Naive B cell (primary cell): ENCODE measurements around the gene FAM13A. TPM values are rescaled to one million over a fixed set of nuclear protein-coding genes. Genes with fewer than 3 reads are reported as not detected.

Experiments used
- ATAC-seq, 2 donors: fragments of 150-1000 bp; cut with Tn5 transposase; 2 replicates each; pipeline ENCODE4 v1.10.0; 2021; ENCODE audit warnings: low read depth in 2 of 2, mild to moderate bottlenecking in 2 of 2, moderate library complexity in 2 of 2
- DNase-seq: peaks from one replicate; pipeline ENCODE4 v3.0.0; 2022
- H3K27ac Mint-ChIP-seq, 6 donors: one replicate each; pipeline ENCODE4 v1.8.0; 2020 to 2022; ENCODE audit warnings: mild to moderate bottlenecking in 6 of 6, mixed read lengths in 6 of 6, moderate library complexity in 5 of 6, inconsistent platforms in 2 of 6
- H3K27me3 Mint-ChIP-seq, 3 donors: one replicate each; pipeline ENCODE4 v1.8.0; 2021 to 2022; ENCODE audit warnings: mixed read lengths in 3 of 3, mild to moderate bottlenecking in 1 of 3
- H3K36me3 Mint-ChIP-seq, 2 donors: one replicate each; pipeline ENCODE4 v1.8.0; 2020 to 2022; ENCODE audit warnings: mixed read lengths in 2 of 2, inconsistent platforms in 1 of 2, mild to moderate bottlenecking in 1 of 2
- H3K4me1 Mint-ChIP-seq, 3 donors: one replicate each; pipeline ENCODE4 v1.8.0; 2020 to 2022; ENCODE audit warnings: mixed read lengths in 3 of 3, inconsistent platforms in 1 of 3, mild to moderate bottlenecking in 1 of 3, moderate library complexity in 1 of 3
- H3K4me3 Mint-ChIP-seq, 8 donors: one replicate each; pipeline ENCODE4 v1.8.0; 2020 to 2022; ENCODE audit warnings: mild to moderate bottlenecking in 8 of 8, mixed read lengths in 8 of 8, moderate library complexity in 8 of 8, inconsistent platforms in 2 of 8
- H3K9me3 Mint-ChIP-seq, 7 donors: one replicate each; pipeline ENCODE4 v1.8.0; 2020 to 2022; ENCODE audit warnings: mixed read lengths in 7 of 7, mild to moderate bottlenecking in 5 of 7, inconsistent platforms in 2 of 7, moderate library complexity in 1 of 7
- polyA plus RNA-seq, 6 donors: library from polyadenylated mRNA; unstranded; fragments of 300-500 nt; fragmentation: Illumina TruSeq; gene quantifications; one replicate each; pipeline ENCODE4 v1.2.3, GENCODE V29; 2021; ENCODE audit warnings: low read depth in 6 of 6

FAM13A gene
- polyA plus RNA-seq: 1 to 10 TPM in 1 of 6 donors, under 1 TPM in 5; 0.41 to 1.8 (median 0.61) TPM

GRCh38 chr4:89056953-89057398 lies at the start of gene FAM13A:
FAM13A (minus strand) TSS chr4:89057185; CDS start chr4:89056964, 221 bp downstream.
- Mint-ChIP-seq H3K36me3 (peaks cover 0 to 24% of the 10 kb centered on the region in 2 donors), H3K27ac (peak within 1 kb of the TSS in 3 of 6 donors; percentile 15 to 81 (median 55)), H3K27me3 (peaks cover 0 to 4% (median 3%) of the 10 kb centered on the region in 3 donors), H3K4me3 (peak within 1 kb of the TSS; percentile 10 to 79 (median 58)), H3K4me1 (peaks cover 10 to 17% (median 13%) of the 10 kb centered on the region in 3 donors), H3K9me3 (peaks cover 0 to 23% (median 8%) of the 10 kb centered on the region in 7 donors)
- DNase-seq: no peak
- ATAC-seq: peak in 1 of 2 donors; percentile 43

- peaks cover 4 to 25% (median 23%) of the 10 kb centered on the region in 3 donors for H3K27me3 Mint-ChIP-seq
- peaks cover 0 to 7% of the 10 kb centered on the region in 2 donors for H3K36me3 Mint-ChIP-seq
- H3K27ac Mint-ChIP-seq: peak overlapping the region in 1 of 6 donors; percentile 71
- peaks cover 14 to 20% (median 15%) of the 10 kb centered on the region in 3 donors for H3K4me1 Mint-ChIP-seq
- ATAC-seq (no peak), DNase-seq (no peak)
- peaks cover 0 to 10% (median 3%) of the 10 kb centered on the region in 7 donors for H3K9me3 Mint-ChIP-seq
- no peak overlapping the region for H3K4me3 Mint-ChIP-seq
Measured at GRCh38 chr4:89105726-89106125, 48.7 kb upstream of the FAM13A start.

GRCh38 chr4:89101256-89102161 lies 44.5 kb upstream of the FAM13A start:
- H3K27ac Mint-ChIP-seq: peak overlapping the region in 4 of 6 donors; percentile 6 to 86 (median 74)
- H3K27me3 Mint-ChIP-seq: peaks cover 4 to 8% (median 7%) of the 10 kb centered on the region in 3 donors
- H3K36me3 Mint-ChIP-seq: no peaks in the 10 kb centered on the region
- H3K9me3 Mint-ChIP-seq: peaks cover 0 to 5% (median 3%) of the 10 kb centered on the region in 7 donors
- H3K4me1 Mint-ChIP-seq: peaks cover 4 to 10% (median 6%) of the 10 kb centered on the region in 3 donors
- DNase-seq (no peak), ATAC-seq (peak; percentile 56 to 84)
- H3K4me3 Mint-ChIP-seq: peak overlapping the region in 2 of 8 donors; percentile 41 to 49

- DNase-seq: no peak
- peak overlapping the region in 4 of 6 donors; percentile 6 to 86 (median 74) for H3K27ac Mint-ChIP-seq
- no peaks in the 10 kb centered on the region for H3K36me3 Mint-ChIP-seq
- peaks cover 4 to 8% (median 7%) of the 10 kb centered on the region in 3 donors for H3K27me3 Mint-ChIP-seq
- peaks cover 0 to 5% (median 3%) of the 10 kb centered on the region in 7 donors for H3K9me3 Mint-ChIP-seq
- H3K4me3 Mint-ChIP-seq: peak overlapping the region in 1 of 8 donors; percentile 5
- ATAC-seq: no peak
- peaks cover 4 to 10% (median 6%) of the 10 kb centered on the region in 3 donors for H3K4me1 Mint-ChIP-seq
Measured at GRCh38 chr4:89100853-89101252, 43.9 kb upstream of the FAM13A start.

GRCh38 chr4:89099471-89099870 lies 42.5 kb upstream of the FAM13A start:
- Mint-ChIP-seq H3K27me3 (peaks cover 2 to 4% (median 3%) of the 10 kb centered on the region in 3 donors), H3K4me1 (peaks cover 4 to 10% (median 6%) of the 10 kb centered on the region in 3 donors), H3K4me3 (no peak overlapping the region), H3K36me3 (no peaks in the 10 kb centered on the region), H3K9me3 (peaks cover 0 to 7% (median 3%) of the 10 kb centered on the region in 7 donors), H3K27ac (no peak overlapping the region)
- ATAC-seq (no peak), DNase-seq (no peak)

- Mint-ChIP-seq H3K27ac (no peak overlapping the region), H3K36me3 (no peaks in the 10 kb centered on the region), H3K27me3 (peaks cover 0 to 4% (median 0%) of the 10 kb centered on the region in 3 donors), H3K4me1 (peaks cover 4 to 10% (median 6%) of the 10 kb centered on the region in 3 donors), H3K9me3 (peaks cover 0 to 7% (median 3%) of the 10 kb centered on the region in 7 donors), H3K4me3 (no peak overlapping the region)
- ATAC-seq (no peak), DNase-seq (no peak)
Measured at GRCh38 chr4:89099034-89099433, 42.0 kb upstream of the FAM13A start.

- Mint-ChIP-seq H3K27me3 (peaks cover 0 to 6% (median 0%) of the 10 kb centered on the region in 3 donors), H3K4me1 (no peaks in the 10 kb centered on the region), H3K4me3 (no peak overlapping the region), H3K36me3 (peaks cover 12 to 23% of the 10 kb centered on the region in 2 donors), H3K9me3 (peaks cover 11 to 39% (median 21%) of the 10 kb centered on the region in 7 donors), H3K27ac (peak overlapping the region in 1 of 6 donors; percentile 78)
- DNase-seq (no peak), ATAC-seq (no peak)
Measured at GRCh38 chr4:89078300-89078699, 21.3 kb upstream of the FAM13A start.

- Mint-ChIP-seq H3K9me3 (peaks cover 11 to 39% (median 21%) of the 10 kb centered on the region in 7 donors), H3K36me3 (peaks cover 12 to 23% of the 10 kb centered on the region in 2 donors), H3K27me3 (peaks cover 0 to 6% (median 0%) of the 10 kb centered on the region in 3 donors), H3K27ac (no peak overlapping the region), H3K4me1 (no peaks in the 10 kb centered on the region), H3K4me3 (no peak overlapping the region)
- ATAC-seq: no peak
- no peak for DNase-seq
Measured at GRCh38 chr4:89077761-89078160, 20.8 kb upstream of the FAM13A start.

GRCh38 chr4:89072921-89073320 lies 15.9 kb upstream of the FAM13A start:
- Mint-ChIP-seq H3K27ac (peak overlapping the region in 1 of 6 donors; percentile 69), H3K4me3 (no peak overlapping the region), H3K9me3 (peaks cover 0 to 17% (median 13%) of the 10 kb centered on the region in 7 donors), H3K27me3 (peaks cover 0 to 6% (median 0%) of the 10 kb centered on the region in 3 donors), H3K4me1 (peaks cover 0 to 6% (median 2%) of the 10 kb centered on the region in 3 donors), H3K36me3 (peaks cover 5 to 15% of the 10 kb centered on the region in 2 donors)
- no peak for ATAC-seq
- DNase-seq: no peak

- ATAC-seq: no peak
- no peaks in the 10 kb centered on the region for H3K36me3 Mint-ChIP-seq
- H3K9me3 Mint-ChIP-seq: peaks cover 0 to under 1% (median 0%) of the 10 kb centered on the region in 7 donors
- peaks cover 0 to 8% (median 0%) of the 10 kb centered on the region in 3 donors for H3K27me3 Mint-ChIP-seq
- no peak for DNase-seq
- H3K4me3 Mint-ChIP-seq: no peak overlapping the region
- H3K27ac Mint-ChIP-seq: no peak overlapping the region
- peaks cover 0 to 6% (median 2%) of the 10 kb centered on the region in 3 donors for H3K4me1 Mint-ChIP-seq
Measured at GRCh38 chr4:89071311-89071710, 14.3 kb upstream of the FAM13A start.

GRCh38 chr4:89070041-89070440 lies 13.1 kb upstream of the FAM13A start:
- no peaks in the 10 kb centered on the region for H3K36me3 Mint-ChIP-seq
- no peak overlapping the region for H3K4me3 Mint-ChIP-seq
- ATAC-seq (no peak), DNase-seq (no peak)
- H3K4me1 Mint-ChIP-seq: peaks cover 0 to 6% (median 2%) of the 10 kb centered on the region in 3 donors
- no peaks in the 10 kb centered on the region for H3K9me3 Mint-ChIP-seq
- no peak overlapping the region for H3K27ac Mint-ChIP-seq
- peaks cover 0 to 8% (median 0%) of the 10 kb centered on the region in 3 donors for H3K27me3 Mint-ChIP-seq

GRCh38 chr4:89069481-89069880 lies 12.5 kb upstream of the FAM13A start:
- H3K27ac Mint-ChIP-seq: no peak overlapping the region
- peak in 1 of 2 donors; percentile 28 for ATAC-seq
- peaks cover 0 to 2% (median 0%) of the 10 kb centered on the region in 7 donors for H3K9me3 Mint-ChIP-seq

GRCh38 chr4:89067417-89067816 lies 10.4 kb upstream of the FAM13A start:
- no peak overlapping the region for H3K27ac Mint-ChIP-seq
- no peak for DNase-seq
- peaks cover 0 to 8% (median 5%) of the 10 kb centered on the region in 3 donors for H3K27me3 Mint-ChIP-seq
- peaks cover 0 to 6% (median 2%) of the 10 kb centered on the region in 3 donors for H3K4me1 Mint-ChIP-seq
- H3K36me3 Mint-ChIP-seq: peaks cover 0 to 5% of the 10 kb centered on the region in 2 donors
- no peak overlapping the region for H3K4me3 Mint-ChIP-seq
- H3K9me3 Mint-ChIP-seq: peaks cover 0 to 3% (median 0%) of the 10 kb centered on the region in 7 donors
- ATAC-seq: no peak

More at GRCh38 chr4:89069481-89069880, 12.5 kb upstream of the FAM13A start:
- Mint-ChIP-seq H3K36me3 (no peaks in the 10 kb centered on the region), H3K4me3 (no peak overlapping the region), H3K4me1 (peaks cover 0 to 6% (median 2%) of the 10 kb centered on the region in 3 donors), H3K27me3 (peaks cover 0 to 8% (median 5%) of the 10 kb centered on the region in 3 donors)
- no peak for DNase-seq
